Hepatocyte (in vitro differentiated cells): ENCODE data around the gene MORC2. TPM values are rescaled to one million over a fixed set of nuclear protein-coding genes. Genes with fewer than 3 reads are reported as not detected.

Experiments used
- DNase-seq: peaks from one replicate; pipeline ENCODE4 v3.0.0-alpha.2; 2016; ENCODE audit warnings: low spot score
- H2AFZ ChIP-seq: fragments of 200-600 bp; sonication (generic); 2 replicates; pipeline ENCODE4 v1.6.0; 2016; ENCODE audit warnings: antibody characterized with exemption, mild to moderate bottlenecking
- H3K27ac ChIP-seq: fragments of 200-600 bp; sonication (generic); 2 replicates; pipeline ENCODE4 v1.5.1; 2016; ENCODE audit warnings: mild to moderate bottlenecking
- H3K27me3 ChIP-seq: fragments of 200-600 bp; sonication (generic); 2 replicates; pipeline ENCODE4 v1.6.1; 2016
- H3K36me3 ChIP-seq: fragments of 200-600 bp; sonication (generic); replicated peaks from 2 replicates; pipeline ENCODE4 v1.5.1; 2016; ENCODE audit warnings: low read depth; ENCODE audit not compliant: insufficient read depth
- H3K4me1 ChIP-seq: fragments of 200-600 bp; sonication (generic); 2 replicates; pipeline ENCODE4 v1.5.1; 2016; ENCODE audit warnings: mild to moderate bottlenecking, moderate library complexity; ENCODE audit not compliant: insufficient read depth
- H3K4me2 ChIP-seq: fragments of 200-600 bp; sonication (generic); 2 replicates; pipeline ENCODE4 v1.6.0; 2016
- H3K4me3 ChIP-seq: fragments of 200-600 bp; sonication (generic); 2 replicates; pipeline ENCODE4 v1.5.1; 2016; ENCODE audit warnings: mild to moderate bottlenecking
- H3K79me2 ChIP-seq: fragments of 200-600 bp; sonication (generic); 2 replicates; pipeline ENCODE4 v1.6.0; 2017; ENCODE audit warnings: mild to moderate bottlenecking
- H3K9me2 ChIP-seq: fragments of 200-600 bp; sonication (generic); replicated peaks from 2 replicates; pipeline ENCODE4 v1.6.0; 2017; ENCODE audit warnings: mild to moderate bottlenecking; ENCODE audit not compliant: insufficient read depth
- H3K9me3 ChIP-seq: fragments of 200-600 bp; sonication (generic); 2 replicates; pipeline ENCODE4 v1.5.1; 2016; ENCODE audit warnings: low read depth, mild to moderate bottlenecking
- H4K20me1 ChIP-seq: fragments of 200-600 bp; sonication (generic); 2 replicates; pipeline ENCODE4 v1.6.0; 2016; ENCODE audit warnings: mild to moderate bottlenecking; ENCODE audit not compliant: insufficient read depth, poor library complexity, severe bottlenecking
- EZH2 ChIP-seq: fragments of 200-600 bp; sonication (generic); IDR thresholded peaks from 2 replicates; pipeline ENCODE4 v1.6.1; 2016; ENCODE audit warnings: antibody characterized with exemption, mild to moderate bottlenecking, borderline replicate concordance
- EZH2phosphoT487 ChIP-seq: fragments of 200-600 bp; sonication (generic); IDR thresholded peaks from one replicate; pipeline ENCODE4 v1.6.1; 2018; ENCODE audit warnings: antibody characterized with exemption, mild to moderate bottlenecking, low read depth, moderate library complexity; ENCODE audit not compliant: unreplicated experiment, severe bottlenecking
- WGBS: methylation state at CpG from one replicate; pipeline ENCODE4 v1.1.6; 2016; ENCODE audit warnings: low lambda C conversion rate; ENCODE audit errors: missing lambda C conversion rate; 5-methylcytosine and 5-hydroxymethylcytosine counted together
- polyA plus RNA-seq: library from polyadenylated mRNA; unstranded; fragments of >200 nt; fragmentation: Nextera tagmentation; extraction: Ambion mirVana; gene quantifications from 2 replicates; pipeline ENCODE4 v1.2.1, GENCODE V29; 2016
- small RNA-seq: library from RNA; depleted of rRNA; stranded (forward); fragments of <200 nt; gene quantifications from one replicate; pipeline ENCODE3, GENCODE V24; 2014
- total RNA-seq: library from RNA; depleted of rRNA; stranded (reverse); fragments of >200 nt; gene quantifications from 2 replicates; pipeline ENCODE4 v1.2.3, GENCODE V29; 2014
- TF ChIP-seq, protein P1 (sequence below): fragments of 200-600 bp; sonication (generic); IDR thresholded peaks from 2 replicates; pipeline ENCODE4 v1.5.1; 2016; ENCODE audit warnings: antibody characterized with exemption, mild to moderate bottlenecking; ENCODE audit not compliant: poor library complexity

Gene MORC2
- total and polyA plus RNA-seq, 2 experiments from 2014 or later = 15.6 to 24.0 TPM

DNA sequence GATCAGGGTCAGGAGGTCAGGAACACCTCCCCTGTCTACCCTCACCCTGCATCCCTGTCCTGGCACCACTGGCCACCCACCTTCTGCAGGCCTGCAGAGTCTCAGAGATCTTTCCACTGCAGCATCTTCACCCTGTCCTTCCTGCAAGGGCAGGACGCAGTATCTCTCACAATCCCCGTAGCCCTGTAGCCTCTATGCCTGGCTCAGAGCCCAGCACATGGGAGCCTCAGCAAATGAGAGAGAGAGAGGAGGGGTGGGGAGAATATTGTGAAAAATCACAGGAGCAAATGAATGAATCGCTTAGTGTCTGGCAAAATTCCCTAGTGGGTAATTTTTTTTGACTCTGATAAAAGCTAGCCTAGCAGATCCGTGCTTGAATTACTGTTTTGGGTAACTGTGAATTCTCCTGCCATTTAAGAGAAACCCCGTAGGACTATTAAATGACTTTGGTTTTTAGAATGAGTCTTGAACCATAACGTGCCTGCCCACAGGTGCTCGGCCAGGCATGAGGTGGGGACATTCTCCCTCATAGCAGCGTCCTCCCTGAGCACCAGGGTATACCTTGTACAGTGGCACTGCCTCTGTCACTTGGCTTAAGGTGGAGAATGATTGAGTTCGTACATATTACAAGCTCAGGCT is 91.5 kb downstream of the MORC2 start:
- H3K27ac ChIP-seq = no peak overlapping the region
- H3K79me2 ChIP-seq = no peaks in the 10 kb centered on the region
- TF ChIP-seq EZH2 (no peak), EZH2phosphoT487 (no peak)
- TF ChIP-seq, protein P1, sequence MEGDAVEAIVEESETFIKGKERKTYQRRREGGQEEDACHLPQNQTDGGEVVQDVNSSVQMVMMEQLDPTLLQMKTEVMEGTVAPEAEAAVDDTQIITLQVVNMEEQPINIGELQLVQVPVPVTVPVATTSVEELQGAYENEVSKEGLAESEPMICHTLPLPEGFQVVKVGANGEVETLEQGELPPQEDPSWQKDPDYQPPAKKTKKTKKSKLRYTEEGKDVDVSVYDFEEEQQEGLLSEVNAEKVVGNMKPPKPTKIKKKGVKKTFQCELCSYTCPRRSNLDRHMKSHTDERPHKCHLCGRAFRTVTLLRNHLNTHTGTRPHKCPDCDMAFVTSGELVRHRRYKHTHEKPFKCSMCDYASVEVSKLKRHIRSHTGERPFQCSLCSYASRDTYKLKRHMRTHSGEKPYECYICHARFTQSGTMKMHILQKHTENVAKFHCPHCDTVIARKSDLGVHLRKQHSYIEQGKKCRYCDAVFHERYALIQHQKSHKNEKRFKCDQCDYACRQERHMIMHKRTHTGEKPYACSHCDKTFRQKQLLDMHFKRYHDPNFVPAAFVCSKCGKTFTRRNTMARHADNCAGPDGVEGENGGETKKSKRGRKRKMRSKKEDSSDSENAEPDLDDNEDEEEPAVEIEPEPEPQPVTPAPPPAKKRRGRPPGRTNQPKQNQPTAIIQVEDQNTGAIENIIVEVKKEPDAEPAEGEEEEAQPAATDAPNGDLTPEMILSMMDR = no peak
- H3K4me1 ChIP-seq = peaks cover 30% of the 10 kb centered on the region
- no peak overlapping the region for H3K4me3 ChIP-seq
- no peaks in the 10 kb centered on the region for H4K20me1 ChIP-seq
- H3K9me3 ChIP-seq = no peaks in the 10 kb centered on the region
- no peaks in the 10 kb centered on the region for H3K9me2 ChIP-seq
- H2AFZ ChIP-seq = no peak overlapping the region
- no peaks in the 10 kb centered on the region for H3K36me3 ChIP-seq
- H3K4me2 ChIP-seq = no peak overlapping the region
- H3K27me3 ChIP-seq = no peaks in the 10 kb centered on the region
- WGBS = 72% methylated on average over 9 of the region's 9 CpGs
- DNase-seq = peak; percentile 52

GRCh38 chr22:30876221-30876751 is 92.3 kb downstream of the MORC2 start:
- H3K79me2 ChIP-seq = no peaks in the 10 kb centered on the region
- no peak overlapping the region for H3K4me2 ChIP-seq
- H3K9me2 ChIP-seq = no peaks in the 10 kb centered on the region
- TF ChIP-seq EZH2 (no peak), EZH2phosphoT487 (no peak)
- TF ChIP-seq, protein P1 = no peak
- no peaks in the 10 kb centered on the region for H3K9me3 ChIP-seq
- H4K20me1 ChIP-seq = no peaks in the 10 kb centered on the region
- DNase-seq = no peak
- no peak overlapping the region for H2AFZ ChIP-seq
- no peaks in the 10 kb centered on the region for H3K27me3 ChIP-seq
- 90% methylated on average over 9 of the region's 9 CpGs for WGBS
- no peak overlapping the region for H3K27ac ChIP-seq
- no peaks in the 10 kb centered on the region for H3K36me3 ChIP-seq
- H3K4me1 ChIP-seq = peaks cover 26% of the 10 kb centered on the region
- H3K4me3 ChIP-seq = no peak overlapping the region

DNA sequence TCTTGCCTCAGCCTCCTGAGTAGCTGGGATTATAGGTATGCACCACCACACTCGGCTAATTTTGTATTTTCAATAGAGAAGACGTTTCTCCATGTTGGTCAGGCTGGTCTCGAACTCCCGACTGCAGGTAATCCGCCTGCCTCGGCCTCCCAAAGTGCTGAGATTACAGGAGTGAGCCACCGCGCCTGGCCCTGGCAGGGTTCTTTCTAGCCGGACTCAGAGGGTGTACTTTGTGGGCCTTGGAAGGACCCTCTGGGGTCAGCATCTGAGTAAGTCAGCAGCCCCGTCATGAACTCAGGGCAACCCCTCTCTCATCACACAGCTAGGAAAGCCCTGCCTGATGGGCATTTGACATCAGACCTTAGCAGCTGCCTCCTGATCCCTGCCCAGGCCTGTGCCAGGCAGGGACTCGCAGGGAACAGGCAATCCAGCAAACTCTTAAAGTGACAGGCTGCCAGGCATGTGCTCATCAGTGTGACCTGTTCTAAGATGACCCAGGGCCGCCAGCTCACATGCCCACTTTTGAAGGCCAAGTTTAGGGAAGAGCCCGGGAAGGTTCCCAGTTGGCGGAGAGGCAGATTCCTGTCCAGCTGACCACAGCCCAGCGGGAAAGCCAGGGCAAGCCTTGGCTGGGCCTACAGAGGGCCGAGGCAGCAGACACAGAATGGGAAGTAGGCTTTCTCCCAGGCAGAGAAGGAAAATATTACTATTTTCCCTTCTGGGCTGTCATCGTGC is 92.9 kb downstream of the MORC2 start:
- 92% methylated on average over 17 of the region's 17 CpGs for WGBS

More for the DNA sequence above, 92.9 kb downstream of the MORC2 start:
- no peaks in the 10 kb centered on the region for H3K9me2 ChIP-seq
- no peak for DNase-seq
- H3K27ac ChIP-seq = no peak overlapping the region
- H3K79me2 ChIP-seq = no peaks in the 10 kb centered on the region
- no peaks in the 10 kb centered on the region for H3K27me3 ChIP-seq
- H3K4me3 ChIP-seq = no peak overlapping the region
- no peaks in the 10 kb centered on the region for H3K9me3 ChIP-seq
- H4K20me1 ChIP-seq = no peaks in the 10 kb centered on the region
- no peaks in the 10 kb centered on the region for H3K36me3 ChIP-seq
- H2AFZ ChIP-seq = no peak overlapping the region
- no peak overlapping the region for H3K4me2 ChIP-seq
- H3K4me1 ChIP-seq = peaks cover 19% of the 10 kb centered on the region
- TF ChIP-seq, protein P1 = no peak
- no peak for TF ChIP-seq EZH2
- no peak for TF ChIP-seq EZH2phosphoT487

Small RNA genes within 50 kb of the gene (small RNA-seq; reads per million reads assigned to genes)
- not detected for gene RF01892

Other genes with a start within 250 kb of the MORC2 start
- gene TUG1, start 491 bp upstream of the MORC2 start, total RNA-seq = 99.3 and 109 TPM in 2 replicates
- gene TUG1, start 491 bp upstream of the MORC2 start, polyA plus RNA-seq = 33.9 and 39.1 TPM in 2 replicates
- gene SMTN, start 112.5 kb upstream of the MORC2 start, total RNA-seq = 43.0 and 64.7 TPM in 2 replicates
- 88.7 and 112 TPM in 2 replicates for gene SMTN, start 112.5 kb upstream of the MORC2 start, polyA plus RNA-seq
- gene SELENOM, start 138.8 kb upstream of the MORC2 start, total RNA-seq = 130 and 156 TPM in 2 replicates
- gene SELENOM, start 138.8 kb upstream of the MORC2 start, polyA plus RNA-seq = 240 and 307 TPM in 2 replicates
- 3.4 and 3.5 TPM in 2 replicates for gene INPP5J, start 154.2 kb upstream of the MORC2 start, total RNA-seq
- gene INPP5J, start 154.2 kb upstream of the MORC2 start, polyA plus RNA-seq = 5.6 and 6.1 TPM in 2 replicates
- gene PLA2G3, start 171.7 kb upstream of the MORC2 start, total RNA-seq = 0.04 and 0.10 TPM in 2 replicates
- 0.33 and 0.52 TPM in 2 replicates for gene PLA2G3, start 171.7 kb upstream of the MORC2 start, polyA plus RNA-seq
- 48.0 and 49.3 TPM in 2 replicates for gene RNF185, start 191.4 kb upstream of the MORC2 start, total RNA-seq
- gene RNF185, start 191.4 kb upstream of the MORC2 start, polyA plus RNA-seq = 43.2 and 46.5 TPM in 2 replicates
- gene LIMK2, start 243.5 kb upstream of the MORC2 start, total RNA-seq = 33.0 and 45.9 TPM in 2 replicates
- 49.9 and 52.6 TPM in 2 replicates for gene LIMK2, start 243.5 kb upstream of the MORC2 start, polyA plus RNA-seq